ENCODE results near the gene SCAPER. TPM values are rescaled to one million over a fixed set of nuclear protein-coding genes. Genes with fewer than 3 reads are reported as not detected.

Gene SCAPER
- polyA plus RNA-seq, 1 donor from 2014 or later: 77.1 TPM

DNA sequence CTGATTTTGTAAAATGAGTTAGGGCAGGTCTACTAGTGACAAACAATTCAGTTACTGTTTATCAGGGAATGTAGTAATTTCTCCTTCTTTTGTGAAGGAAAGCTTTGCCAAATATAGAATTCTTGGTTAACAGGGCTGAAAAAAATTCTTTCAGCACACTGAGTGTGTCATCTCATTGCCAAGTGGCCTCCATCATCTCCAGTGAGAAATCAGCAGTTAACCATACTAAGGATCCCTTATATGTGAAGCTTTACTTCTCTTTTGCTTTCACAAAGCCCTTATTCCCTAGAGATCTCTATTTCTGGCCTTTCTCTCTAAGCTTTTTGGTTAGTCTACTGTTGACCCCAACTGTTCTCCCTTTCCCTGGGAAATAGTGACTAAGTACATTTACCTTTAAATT, 269.1 kb downstream of the SCAPER start:
- no peaks in the 10 kb centered on the region for H4K20me1 ChIP-seq (ENCODE audit: insufficient read depth)
- no peaks in the 10 kb centered on the region for H3K79me2 ChIP-seq (replicated peaks; ENCODE audit: insufficient read depth, low read length)
- no peaks in the 10 kb centered on the region for H3K27me3 ChIP-seq (ENCODE audit: insufficient read depth, low read depth, low read length)
- no peak overlapping the region for H3K4me2 ChIP-seq (ENCODE audit: low read length)
- no peak overlapping the region for H2AFZ ChIP-seq (ENCODE audit: low read depth, low read length)
- no peak overlapping the region for H3K9ac ChIP-seq (ENCODE audit: low read length)
- H3K9me2 ChIP-seq (ENCODE audit: insufficient read depth, low read length): no peaks in the 10 kb centered on the region
- H3K4me3 ChIP-seq (ENCODE audit: low read length): no peak overlapping the region
- H3K36me3 ChIP-seq (ENCODE audit: insufficient read depth, low read length): peaks cover 7% of the 10 kb centered on the region
- H3K27ac ChIP-seq (ENCODE audit: low read length): no peak overlapping the region
- TF ChIP-seq TAF1 (IDR thresholded peaks at IDR 0.05; ENCODE audit: low read depth) (no peak), POLR2AphosphoS5 (IDR thresholded peaks at IDR 0.05) (no peak), SMC3 (conservative IDR thresholded peaks at IDR 0.05; ENCODE audit: poor library complexity) (no peak)
- no peaks in the 10 kb centered on the region for H3F3A ChIP-seq (ENCODE audit: insufficient read depth, low read length, poor library complexity, severe bottlenecking)
- H3K9me3 ChIP-seq (ENCODE audit: low read length): peaks cover 4% of the 10 kb centered on the region

DNA sequence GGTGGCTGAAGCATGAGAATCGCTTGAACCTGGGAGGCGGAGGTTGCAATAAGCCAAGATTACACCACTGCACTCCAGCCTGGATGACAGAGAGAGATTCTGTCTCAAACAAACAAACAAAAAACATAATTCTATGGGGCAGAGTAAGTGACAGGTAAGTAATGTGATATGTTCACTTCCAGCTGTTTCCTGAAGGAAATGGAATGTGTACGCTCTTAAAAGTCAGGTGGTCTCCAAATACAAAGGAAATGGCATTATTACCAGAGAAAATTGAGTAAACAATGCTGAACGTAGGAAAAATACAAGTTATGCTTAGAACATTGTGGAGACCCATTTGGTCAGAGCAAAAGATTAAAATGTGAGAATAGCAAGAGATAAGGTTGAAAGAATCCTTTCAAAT, 278.5 kb downstream of the SCAPER start:
- H3K36me3 ChIP-seq (ENCODE audit: insufficient read depth, low read length): no peaks in the 10 kb centered on the region
- no peak overlapping the region for H3K4me2 ChIP-seq (ENCODE audit: low read length)
- no peaks in the 10 kb centered on the region for H3K79me2 ChIP-seq (replicated peaks; ENCODE audit: insufficient read depth, low read length)
- H2AFZ ChIP-seq (ENCODE audit: low read depth, low read length): no peak overlapping the region
- no peaks in the 10 kb centered on the region for H3K27me3 ChIP-seq (ENCODE audit: insufficient read depth, low read depth, low read length)
- no peaks in the 10 kb centered on the region for H4K20me1 ChIP-seq (ENCODE audit: insufficient read depth)
- TF ChIP-seq EZH2 (IDR thresholded peaks at IDR 0.05; ENCODE audit: borderline replicate concordance, insufficient read depth, low read length, poor library complexity, severe bottlenecking) (no peak), CTCF (IDR thresholded peaks at IDR 0.05; ENCODE audit: poor library complexity, severe bottlenecking) (no peak)
- no peak overlapping the region for H3K9ac ChIP-seq (ENCODE audit: low read length)
- no peaks in the 10 kb centered on the region for H3F3A ChIP-seq (ENCODE audit: insufficient read depth, low read length, poor library complexity, severe bottlenecking)
- H3K4me3 ChIP-seq (ENCODE audit: low read length): no peak overlapping the region
- no peaks in the 10 kb centered on the region for H3K9me2 ChIP-seq (ENCODE audit: insufficient read depth, low read length)
- no peak overlapping the region for H3K27ac ChIP-seq (ENCODE audit: low read length)
- H3K9me3 ChIP-seq (ENCODE audit: low read length): no peaks in the 10 kb centered on the region

GRCh38 chr15:76625267-76625666, 279.9 kb downstream of the SCAPER start:
- H3K9me2 ChIP-seq (ENCODE audit: insufficient read depth, low read length): no peaks in the 10 kb centered on the region
- H3K36me3 ChIP-seq (ENCODE audit: insufficient read depth, low read length): peaks cover 3% of the 10 kb centered on the region
- H3K9ac ChIP-seq (ENCODE audit: low read length): no peak overlapping the region
- H4K20me1 ChIP-seq (ENCODE audit: insufficient read depth): no peaks in the 10 kb centered on the region
- H3K27me3 ChIP-seq (ENCODE audit: insufficient read depth, low read depth, low read length): no peaks in the 10 kb centered on the region
- no peak overlapping the region for H3K27ac ChIP-seq (ENCODE audit: low read length)
- H3K9me3 ChIP-seq (ENCODE audit: low read length): no peaks in the 10 kb centered on the region
- H3K4me3 ChIP-seq (ENCODE audit: low read length): no peak overlapping the region
- no peak for TF ChIP-seq RAD21 (conservative IDR thresholded peaks at IDR 0.05)
- TF ChIP-seq EP300 (conservative IDR thresholded peaks at IDR 0.05; ENCODE audit: poor library complexity, severe bottlenecking): no peak
- TF ChIP-seq POLR2AphosphoS5 (IDR thresholded peaks at IDR 0.05): no peak
- TF ChIP-seq SMC3 (conservative IDR thresholded peaks at IDR 0.05; ENCODE audit: poor library complexity): no peak
- TF ChIP-seq MXI1 (conservative IDR thresholded peaks at IDR 0.05; ENCODE audit: poor library complexity, severe bottlenecking): no peak
- TF ChIP-seq TAF1 (IDR thresholded peaks at IDR 0.05; ENCODE audit: low read depth): no peak
- no peak for TF ChIP-seq EZH2 (IDR thresholded peaks at IDR 0.05; ENCODE audit: borderline replicate concordance, insufficient read depth, low read length, poor library complexity, severe bottlenecking)
- TF ChIP-seq, protein P1, sequence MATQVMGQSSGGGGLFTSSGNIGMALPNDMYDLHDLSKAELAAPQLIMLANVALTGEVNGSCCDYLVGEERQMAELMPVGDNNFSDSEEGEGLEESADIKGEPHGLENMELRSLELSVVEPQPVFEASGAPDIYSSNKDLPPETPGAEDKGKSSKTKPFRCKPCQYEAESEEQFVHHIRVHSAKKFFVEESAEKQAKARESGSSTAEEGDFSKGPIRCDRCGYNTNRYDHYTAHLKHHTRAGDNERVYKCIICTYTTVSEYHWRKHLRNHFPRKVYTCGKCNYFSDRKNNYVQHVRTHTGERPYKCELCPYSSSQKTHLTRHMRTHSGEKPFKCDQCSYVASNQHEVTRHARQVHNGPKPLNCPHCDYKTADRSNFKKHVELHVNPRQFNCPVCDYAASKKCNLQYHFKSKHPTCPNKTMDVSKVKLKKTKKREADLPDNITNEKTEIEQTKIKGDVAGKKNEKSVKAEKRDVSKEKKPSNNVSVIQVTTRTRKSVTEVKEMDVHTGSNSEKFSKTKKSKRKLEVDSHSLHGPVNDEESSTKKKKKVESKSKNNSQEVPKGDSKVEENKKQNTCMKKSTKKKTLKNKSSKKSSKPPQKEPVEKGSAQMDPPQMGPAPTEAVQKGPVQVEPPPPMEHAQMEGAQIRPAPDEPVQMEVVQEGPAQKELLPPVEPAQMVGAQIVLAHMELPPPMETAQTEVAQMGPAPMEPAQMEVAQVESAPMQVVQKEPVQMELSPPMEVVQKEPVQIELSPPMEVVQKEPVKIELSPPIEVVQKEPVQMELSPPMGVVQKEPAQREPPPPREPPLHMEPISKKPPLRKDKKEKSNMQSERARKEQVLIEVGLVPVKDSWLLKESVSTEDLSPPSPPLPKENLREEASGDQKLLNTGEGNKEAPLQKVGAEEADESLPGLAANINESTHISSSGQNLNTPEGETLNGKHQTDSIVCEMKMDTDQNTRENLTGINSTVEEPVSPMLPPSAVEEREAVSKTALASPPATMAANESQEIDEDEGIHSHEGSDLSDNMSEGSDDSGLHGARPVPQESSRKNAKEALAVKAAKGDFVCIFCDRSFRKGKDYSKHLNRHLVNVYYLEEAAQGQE (IDR thresholded peaks at IDR 0.05; ENCODE audit: borderline replicate concordance): no peak
- TF ChIP-seq CTCF (IDR thresholded peaks at IDR 0.05; ENCODE audit: poor library complexity, severe bottlenecking): no peak
- no peaks in the 10 kb centered on the region for H3F3A ChIP-seq (ENCODE audit: insufficient read depth, low read length, poor library complexity, severe bottlenecking)
- no peak overlapping the region for H3K4me2 ChIP-seq (ENCODE audit: low read length)
- H3K79me2 ChIP-seq (replicated peaks; ENCODE audit: insufficient read depth, low read length): no peaks in the 10 kb centered on the region
- H2AFZ ChIP-seq (ENCODE audit: low read depth, low read length): no peak overlapping the region
